ENCODE results near the gene LIN37. TPM values are rescaled to one million over a fixed set of nuclear protein-coding genes. Genes with fewer than 3 reads are reported as not detected.

LIN37 gene
- total RNA-seq, 4 donors from 2014 or later = 7.5 to 12.2 (median 10.0) TPM

DNA sequence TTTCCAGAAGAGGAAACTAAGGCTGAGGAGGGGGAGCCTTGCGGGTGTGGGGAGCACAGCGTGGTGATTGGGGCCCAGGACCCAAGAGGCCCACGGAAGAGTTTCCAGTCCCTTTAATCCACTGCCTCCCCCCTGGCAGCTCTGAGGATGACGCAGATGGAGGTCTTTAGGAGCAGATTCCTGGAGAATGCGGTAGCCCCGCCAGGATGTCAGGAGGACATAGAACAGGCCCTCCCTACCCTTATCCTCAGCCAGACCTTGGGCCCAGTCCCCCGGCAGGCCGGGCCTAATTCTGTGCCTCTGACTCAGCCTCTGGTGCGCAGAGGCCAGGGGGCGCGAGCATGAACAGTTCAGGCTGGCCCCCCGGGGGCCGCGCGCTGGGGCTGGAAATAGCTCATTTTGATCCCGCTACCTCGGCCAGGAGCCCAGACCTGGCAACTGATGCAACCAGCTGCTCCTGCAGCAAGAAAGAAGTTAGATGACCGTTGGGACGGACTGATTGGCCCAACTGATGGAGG is 8.9 kb downstream of the LIN37 start:
- TF ChIP-seq CTCF (IDR thresholded peaks at IDR 0.05; ENCODE audit: low read depth) = no peak

GRCh38 chr19:35757749-35758608 is 9.6 kb downstream of the LIN37 start, which contains the start of gene PROSER3:
Gene PROSER3 (plus strand): TSS chr19:35758176. CDS start chr19:35758216, 40 bp downstream.
- no peak for TF ChIP-seq CTCF (IDR thresholded peaks at IDR 0.05; ENCODE audit: low read depth)

GRCh38 chr19:35759697-35760096 is 11.3 kb downstream of the LIN37 start:
- no peak for TF ChIP-seq CTCF (IDR thresholded peaks at IDR 0.05; ENCODE audit: low read depth)

DNA sequence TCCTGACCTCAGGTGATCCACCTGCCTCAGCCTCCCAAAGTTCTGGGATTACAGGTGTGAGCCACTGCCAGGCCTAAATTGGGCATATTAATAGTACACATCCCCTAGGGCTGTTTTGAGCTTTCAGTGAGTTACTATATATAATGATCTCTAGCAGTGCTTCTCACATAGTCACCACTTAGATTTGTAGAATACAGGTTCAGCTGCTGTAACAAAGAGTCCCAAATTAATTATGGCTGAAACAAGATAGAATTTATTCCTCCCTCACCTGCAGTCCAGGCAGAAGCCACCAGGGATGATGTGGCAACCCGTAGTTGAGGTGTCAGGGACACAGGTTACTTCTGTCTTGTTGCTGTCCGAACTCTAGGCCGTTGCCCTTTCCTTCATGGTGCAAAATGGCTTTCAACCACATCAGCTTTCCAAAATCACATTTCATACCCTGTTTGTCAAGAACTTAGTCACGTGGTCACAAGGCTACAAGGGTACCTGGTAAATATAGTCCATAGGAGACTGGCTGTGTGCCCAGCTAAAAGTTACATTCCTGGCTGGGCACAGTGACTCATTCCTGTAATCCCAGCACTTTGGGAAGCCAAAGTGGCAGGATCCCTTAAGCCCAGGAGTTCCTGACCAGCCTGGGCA is 12.5 kb downstream of the LIN37 start:
- no peak for TF ChIP-seq CTCF (IDR thresholded peaks at IDR 0.05; ENCODE audit: low read depth)

- no peak for TF ChIP-seq CTCF (IDR thresholded peaks at IDR 0.05; ENCODE audit: low read depth)
Observed at GRCh38 chr19:35764432-35765315, 16.3 kb downstream of the LIN37 start.

- TF ChIP-seq CTCF (IDR thresholded peaks at IDR 0.05; ENCODE audit: low read depth) = no peak
Observed at GRCh38 chr19:35766571-35767104, 18.3 kb downstream of the LIN37 start.
